NCI-H526 (cell line): Measurements from ENCODE around the gene C15orf40.

ENCODE experiments used
- DNase-seq, 2 experiments: peaks; one replicate each; lab custom pipeline; 2025; lab: John Stamatoyannopoulos, UW

Gene C15orf40

DNA sequence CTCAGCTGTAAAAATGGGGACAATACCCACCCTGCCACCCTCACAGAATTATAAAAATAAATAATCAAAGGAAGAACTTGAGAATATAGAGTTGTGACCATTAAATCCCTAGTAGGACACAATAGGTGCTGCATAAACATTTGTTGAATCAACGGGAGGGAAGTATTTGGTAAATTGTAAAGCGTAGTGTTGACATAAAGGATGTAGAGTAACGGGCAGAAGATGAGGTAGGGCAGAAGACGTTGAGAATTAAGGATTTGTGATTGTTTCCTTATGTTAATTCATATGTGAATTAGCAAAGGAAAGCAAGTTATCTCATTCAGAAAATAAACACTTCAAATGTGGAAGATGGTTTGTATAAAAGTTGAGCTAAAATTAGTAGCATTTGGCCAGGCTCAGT is 18.3 kb downstream of the C15orf40 start:
- DNase-seq: no peak

DNA sequence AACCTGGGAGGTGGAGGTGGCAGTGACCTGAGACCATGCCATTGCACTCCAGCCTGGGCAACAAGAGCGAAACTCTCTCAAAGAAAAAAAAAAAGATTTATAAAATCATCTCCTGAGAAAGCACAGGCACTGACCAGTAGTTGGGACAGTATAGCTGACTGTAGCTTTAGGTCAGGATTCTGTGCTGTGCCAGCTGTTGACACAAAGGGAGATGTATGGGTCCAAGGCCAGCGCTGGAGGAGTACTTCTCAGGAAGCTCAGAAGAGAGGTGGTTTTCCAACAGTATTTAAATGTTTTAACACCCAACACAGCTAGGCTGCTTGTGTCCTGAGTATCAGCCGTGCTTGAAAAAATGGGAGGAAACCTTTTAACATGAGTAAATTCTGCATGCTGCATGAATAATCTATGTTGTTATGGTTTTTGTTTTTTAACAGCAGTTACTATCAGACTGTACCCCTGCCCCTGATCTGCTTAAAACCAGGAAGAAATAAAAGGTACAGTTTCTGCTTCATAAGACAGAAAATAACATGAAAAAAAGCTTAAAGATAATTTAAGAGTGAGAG is 18.9 kb downstream of the C15orf40 start:
- no peak for DNase-seq

DNA sequence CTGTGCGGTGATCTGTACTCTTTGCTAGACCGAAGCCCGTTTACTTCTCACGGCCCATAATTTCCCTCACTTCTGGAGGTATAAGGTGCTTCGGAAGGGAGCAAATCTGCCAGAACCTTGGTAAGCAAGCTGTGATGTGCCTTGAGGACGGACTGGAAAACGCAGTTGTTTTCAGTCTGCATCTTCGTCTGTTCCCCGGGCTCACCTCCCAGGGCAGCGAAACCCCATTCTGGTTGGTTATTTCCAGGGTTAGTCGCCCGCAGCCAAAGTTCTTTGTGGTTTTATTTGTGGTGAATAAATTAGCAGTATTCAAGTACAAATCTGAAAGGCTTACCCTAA is 25.0 kb downstream of the C15orf40 start:
- peak in 1 of 2 experiments; percentile 14 for DNase-seq

DNA sequence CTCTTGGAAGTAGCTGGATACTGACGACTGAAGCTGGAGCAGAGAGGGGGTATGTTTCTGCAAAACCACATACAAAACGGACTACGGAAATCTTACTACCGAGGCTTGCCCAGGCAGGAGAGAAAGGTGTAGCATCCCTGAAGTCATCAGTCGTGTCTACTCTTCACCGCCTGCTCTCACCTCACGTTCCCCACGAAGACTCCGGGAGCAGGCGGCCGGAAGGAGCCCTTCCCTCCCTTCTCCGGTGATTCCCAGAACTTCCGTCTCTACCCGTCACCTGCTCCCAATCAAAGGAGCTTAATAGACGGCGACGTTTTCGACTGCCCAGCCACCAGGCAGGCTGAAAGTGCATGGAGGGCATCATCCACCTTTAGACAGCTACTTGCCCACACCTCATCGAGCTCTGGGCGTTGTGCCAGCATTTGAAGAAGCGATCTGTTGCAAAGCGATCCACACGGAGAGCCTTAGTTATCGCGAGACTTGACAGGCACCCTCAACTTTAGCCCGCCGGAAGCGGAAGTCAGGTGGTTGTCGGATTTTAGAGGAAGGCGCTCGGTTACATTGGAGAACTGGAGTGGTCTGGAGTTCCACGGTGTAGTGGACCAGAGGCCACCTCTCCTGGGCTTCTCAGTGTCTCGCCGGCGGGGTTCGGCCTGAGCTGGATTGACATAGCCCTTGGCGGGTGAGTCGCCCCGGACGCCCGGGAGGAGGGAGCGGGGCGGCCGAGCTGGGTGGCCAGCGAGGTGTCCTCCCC is 25.6 kb downstream of the C15orf40 start, which contains the start of gene RAMAC:
Gene RAMAC (plus strand): TSS at position 523 of the 754 bp plus-strand sequence. CDS start 2,809 bp downstream, outside the sequence.
- DNase-seq: peak; percentile 92 to 94

DNA sequence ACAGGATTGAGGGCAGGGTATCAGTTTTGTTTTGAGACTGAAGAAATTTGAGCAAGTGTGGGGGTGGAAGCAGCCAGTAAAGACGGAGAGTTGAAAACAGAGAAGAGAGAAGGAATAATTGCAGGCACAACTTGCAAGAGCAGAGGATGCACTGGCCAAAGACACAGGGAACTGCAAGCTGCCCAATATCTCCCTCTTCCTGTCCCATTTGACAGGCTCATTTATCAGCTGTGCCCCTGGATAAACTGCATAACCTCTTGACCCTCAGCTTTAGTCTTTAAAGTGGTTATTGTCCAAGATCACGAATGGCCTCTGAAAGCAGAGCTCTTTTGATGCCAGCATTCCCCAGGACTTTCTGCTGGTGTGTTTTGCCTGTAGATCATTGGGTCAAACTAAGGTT is 30.5 kb downstream of the C15orf40 start:
- DNase-seq: no peak

DNA sequence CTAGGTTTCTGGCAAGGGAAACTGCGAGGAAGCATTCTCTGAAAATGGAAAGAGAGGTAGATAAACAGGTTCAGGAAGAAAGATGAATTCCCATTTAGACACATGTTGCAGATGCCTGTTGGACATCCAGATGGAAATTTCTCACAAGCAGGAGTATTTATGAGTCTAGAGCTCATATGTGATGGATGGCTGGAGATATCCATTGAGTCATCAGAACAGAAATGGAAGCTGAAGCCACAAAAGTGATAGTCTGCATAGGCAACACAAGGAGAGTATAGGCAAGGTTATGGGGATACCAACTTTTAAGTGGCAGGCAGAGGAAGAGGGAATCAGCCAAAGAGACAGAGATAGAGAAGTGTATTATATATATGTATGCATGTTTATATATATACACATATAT is 31.7 kb downstream of the C15orf40 start:
- DNase-seq: no peak

DNA sequence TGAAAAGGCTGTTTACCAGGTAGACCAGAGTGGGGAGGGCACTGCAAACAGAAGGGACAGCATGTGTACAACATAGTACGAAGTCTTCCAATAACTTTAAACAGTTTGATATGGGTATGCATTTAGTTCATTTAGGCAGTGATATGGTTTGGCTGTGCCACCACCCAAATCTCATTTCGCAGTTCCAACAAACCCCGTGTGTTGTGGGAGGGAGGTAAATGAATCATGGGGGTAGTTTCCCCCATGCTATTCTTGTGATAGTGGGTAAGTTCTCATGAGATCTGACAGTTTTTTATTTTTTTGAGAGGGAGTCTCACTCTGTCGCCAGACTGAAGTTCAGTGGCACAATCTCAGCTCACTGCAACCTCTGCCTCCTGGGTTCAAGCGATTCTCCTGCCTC is 33.0 kb downstream of the C15orf40 start:
- no peak for DNase-seq

DNA sequence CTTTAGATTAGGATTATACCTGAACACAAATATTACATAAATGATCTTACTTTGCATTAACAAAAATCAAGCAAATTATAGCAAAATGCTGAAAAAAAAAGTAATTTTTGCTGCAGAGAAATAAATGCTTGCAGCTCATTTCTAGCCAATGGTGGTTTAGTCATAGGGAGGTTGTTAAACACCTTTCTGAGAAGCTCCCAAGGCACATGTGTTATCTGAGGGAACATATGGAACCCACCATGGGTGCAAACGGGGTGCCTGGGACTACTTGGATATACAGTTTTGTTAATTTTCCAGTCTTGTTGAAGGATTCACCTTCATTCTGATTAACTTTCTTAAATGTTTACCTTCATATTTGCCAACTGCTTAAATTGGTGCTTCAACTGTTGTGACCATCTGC is 34.4 kb downstream of the C15orf40 start:
- DNase-seq: no peak

DNA sequence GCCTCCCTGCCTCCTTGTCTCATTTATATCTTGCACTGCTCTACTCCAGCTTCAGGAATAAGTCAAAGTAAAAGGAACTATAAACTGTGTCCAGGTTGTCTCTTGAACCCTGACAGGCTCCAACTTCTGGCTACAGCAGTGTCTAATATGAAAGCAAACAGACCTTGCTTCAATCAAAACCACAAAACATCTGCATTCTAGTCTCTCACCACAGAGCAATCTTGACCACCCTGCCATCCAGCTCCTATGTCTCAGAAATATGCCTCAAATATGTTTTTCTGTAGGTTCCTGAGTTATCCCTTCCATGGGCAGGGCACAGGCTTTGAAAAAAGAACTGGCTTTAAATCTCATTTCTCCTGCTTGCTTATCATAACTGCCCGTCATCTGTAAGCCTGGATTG is 38.4 kb downstream of the C15orf40 start:
- DNase-seq: no peak

DNA sequence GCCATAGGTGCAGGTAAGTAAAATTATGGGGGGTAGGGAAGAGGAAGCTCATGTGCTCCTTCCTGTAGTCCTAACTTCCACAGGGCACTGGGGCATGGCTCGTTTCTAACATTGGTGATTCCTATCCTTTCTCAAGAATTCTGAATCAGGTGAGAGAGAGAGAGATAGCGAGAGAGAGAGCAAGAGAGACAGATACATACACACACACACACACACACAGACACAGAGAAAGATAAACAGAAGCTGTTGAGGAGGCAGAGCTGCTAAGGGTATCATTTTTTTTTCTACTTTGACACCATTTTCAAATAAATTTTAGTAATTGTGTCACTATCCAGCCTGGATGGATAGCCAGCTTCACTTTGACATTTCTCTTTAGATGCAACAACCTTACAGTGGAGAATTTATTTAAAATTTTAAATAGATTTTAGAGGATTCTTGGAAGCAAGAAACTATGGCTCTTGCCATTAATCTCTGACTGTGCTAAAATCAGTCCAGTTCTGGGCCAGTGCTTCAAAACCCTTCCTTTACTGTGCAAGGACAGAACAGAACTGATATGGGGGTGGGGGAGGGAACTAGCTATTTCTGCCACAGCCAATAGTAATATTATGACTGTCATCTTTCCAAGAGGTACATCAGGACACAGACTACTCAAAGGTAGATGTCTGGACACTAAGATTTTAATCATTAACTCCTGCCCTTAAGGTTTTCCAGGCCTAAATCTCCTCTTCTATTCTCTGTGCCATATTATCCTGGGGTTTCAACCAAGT is 40.0 kb downstream of the C15orf40 start:
- DNase-seq: no peak

DNA sequence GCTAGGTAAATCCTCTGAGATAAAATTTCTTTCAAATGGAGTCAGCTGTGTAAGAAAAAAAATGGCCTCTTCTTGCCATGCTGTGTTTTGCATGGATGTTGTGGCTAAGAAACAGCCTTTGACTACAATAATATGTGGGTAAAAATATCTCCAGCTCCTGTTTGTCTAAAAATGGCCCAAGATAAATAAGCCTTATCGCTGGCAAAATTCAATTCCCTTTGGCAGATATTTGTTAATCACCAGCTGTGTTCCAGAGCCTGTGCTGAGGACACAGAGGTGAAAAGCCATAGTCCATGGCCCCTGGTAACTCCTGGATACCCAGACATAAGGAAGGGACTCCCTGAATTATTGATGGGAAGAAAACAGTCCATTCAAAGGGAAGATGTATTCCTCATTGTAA is 40.7 kb downstream of the C15orf40 start:
- DNase-seq: no peak

DNA sequence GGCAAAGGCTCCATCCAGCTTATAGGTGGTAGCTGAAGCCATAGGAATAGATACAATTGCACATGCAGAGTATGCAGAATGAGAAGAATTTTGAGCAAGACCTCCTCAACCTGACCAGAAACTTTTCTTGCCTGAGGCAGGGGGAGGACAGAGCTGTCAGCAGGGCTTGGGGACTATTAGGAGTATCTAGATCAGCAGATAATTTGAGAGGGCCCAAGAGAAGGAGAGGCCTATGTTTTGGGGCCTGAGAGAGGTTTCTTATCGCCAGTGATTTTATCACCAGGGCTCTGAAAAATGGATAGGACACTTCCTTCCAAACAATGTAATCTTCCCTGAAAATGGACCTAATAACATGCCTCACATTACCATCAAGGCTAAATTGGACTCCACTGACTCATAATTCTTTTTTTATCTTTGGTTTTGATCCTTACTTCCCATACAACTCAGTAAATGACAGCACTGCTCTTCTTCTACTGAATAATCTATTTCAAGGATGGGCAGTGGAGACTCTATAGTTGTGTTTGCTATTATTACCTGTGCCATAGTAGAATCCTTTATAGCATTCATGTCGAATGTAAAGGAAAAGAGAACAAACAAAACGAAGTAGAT is 41.3 kb downstream of the C15orf40 start:
- DNase-seq: no peak

DNA sequence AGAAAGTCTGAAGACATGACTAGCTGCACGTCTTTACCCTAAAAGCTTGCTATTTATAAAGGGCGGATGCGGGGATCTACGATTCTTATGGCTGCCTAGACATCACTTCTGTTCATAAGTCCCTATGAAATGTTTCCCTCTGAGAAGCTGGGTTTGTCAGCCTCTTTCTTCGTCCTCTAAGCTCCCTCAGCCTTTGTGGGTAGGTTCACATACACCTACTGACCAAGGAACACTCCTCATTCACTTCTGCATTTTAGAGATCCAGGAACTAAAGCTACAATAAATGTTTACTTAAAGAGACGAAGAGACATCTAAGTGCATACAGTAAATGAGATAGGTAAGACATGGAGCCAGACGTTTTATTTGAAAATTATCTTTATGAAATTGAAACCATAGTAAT is 42.1 kb downstream of the C15orf40 start:
- DNase-seq: no peak

DNA sequence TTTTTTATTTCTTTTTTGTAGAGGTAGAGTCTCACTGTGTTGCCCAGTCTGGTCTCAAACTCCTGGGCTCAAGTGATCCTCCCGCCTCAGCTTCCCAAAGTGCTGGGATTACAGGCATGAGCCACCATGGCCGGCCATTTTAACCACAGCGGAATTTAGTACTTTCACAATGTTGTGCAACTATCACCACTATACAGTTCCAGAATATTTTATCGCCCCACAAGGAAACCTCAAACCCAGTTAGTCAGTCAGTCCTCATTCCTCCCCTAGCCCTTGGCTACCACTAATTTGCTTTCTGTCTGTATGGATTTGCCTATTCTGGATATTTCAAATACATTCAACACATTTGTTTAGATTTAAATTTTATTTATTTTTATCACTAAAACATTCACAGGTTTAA is 43.4 kb downstream of the C15orf40 start:
- DNase-seq: peak in 1 of 2 experiments; percentile 18

DNA sequence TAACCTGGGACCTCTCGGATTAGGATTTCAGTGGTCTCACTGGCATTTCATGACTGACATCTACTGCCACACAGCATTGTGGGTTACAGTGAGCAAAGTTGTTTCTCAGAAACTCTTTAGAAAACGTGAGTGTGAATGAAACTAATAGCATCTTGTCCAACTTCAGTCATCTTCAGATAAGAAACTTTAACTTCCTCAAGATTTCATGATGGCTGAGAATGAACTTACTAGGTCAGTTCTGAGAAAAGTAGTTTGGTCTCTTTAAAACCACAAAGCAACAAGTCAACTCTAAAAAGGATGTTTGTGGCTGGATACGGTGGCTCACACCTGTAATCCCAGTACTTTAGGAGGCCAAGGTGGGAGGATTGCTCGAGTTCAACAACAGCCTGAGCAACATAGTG is 44.8 kb downstream of the C15orf40 start:
- DNase-seq: no peak

DNA sequence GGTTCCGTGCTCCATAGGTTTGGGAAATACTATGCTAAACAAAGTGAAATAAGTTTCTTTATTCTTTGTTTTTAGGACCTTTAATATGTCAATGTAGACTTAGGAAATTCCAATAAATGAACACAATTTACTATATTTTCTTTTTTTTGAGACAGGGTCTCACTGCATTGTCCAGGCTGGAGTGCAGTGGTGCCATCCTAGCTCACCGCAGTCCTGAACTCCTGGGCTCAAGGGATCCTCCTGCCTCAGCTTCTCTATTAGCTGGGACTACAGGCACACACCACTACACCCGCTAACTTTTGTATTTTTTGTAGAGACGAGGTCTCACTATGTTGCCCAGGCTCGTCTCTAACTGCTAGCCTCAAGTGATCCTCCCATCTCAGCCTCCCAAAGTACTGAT is 46.5 kb downstream of the C15orf40 start:
- no peak for DNase-seq

DNA sequence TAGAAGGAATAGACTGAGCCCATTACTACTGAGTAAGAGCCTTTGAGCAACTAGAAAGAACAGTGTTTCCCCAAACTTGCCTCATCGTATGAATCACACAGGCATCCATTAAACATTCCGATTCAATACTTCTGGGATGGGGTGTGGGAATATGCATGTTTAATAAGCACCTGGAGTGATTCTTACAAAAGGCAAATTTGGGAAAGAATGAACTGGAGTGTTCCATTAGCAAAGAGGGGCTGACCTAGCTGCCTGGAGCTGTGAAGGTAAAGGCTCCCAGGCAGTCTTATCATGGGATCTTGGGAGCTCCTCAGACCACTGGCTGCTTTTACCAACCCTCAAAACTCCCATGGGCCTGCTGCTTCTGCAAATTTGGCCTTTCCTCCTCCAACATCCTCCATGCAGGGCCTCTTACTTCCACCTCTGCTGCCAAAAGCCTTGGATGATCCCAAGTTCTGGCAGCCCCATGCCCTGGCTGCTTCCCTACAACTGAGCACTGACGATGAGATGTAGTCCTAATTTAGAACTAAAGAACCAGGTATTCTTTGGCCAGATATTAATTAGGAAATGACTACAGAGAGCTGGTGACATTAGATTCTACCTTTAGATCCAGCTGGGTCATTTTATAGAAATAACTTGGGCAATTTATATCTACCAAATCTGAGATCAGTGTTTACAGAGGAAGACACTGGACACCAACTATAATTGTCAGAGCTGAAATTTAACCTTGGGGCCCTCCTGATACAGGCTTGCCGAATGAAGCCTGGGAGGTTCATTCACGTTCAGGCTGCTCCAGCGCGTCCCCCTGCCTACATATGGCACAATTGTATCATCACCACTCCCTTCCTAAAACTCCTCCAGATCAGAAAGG is 47.7 kb downstream of the C15orf40 start:
- no peak for DNase-seq

DNA sequence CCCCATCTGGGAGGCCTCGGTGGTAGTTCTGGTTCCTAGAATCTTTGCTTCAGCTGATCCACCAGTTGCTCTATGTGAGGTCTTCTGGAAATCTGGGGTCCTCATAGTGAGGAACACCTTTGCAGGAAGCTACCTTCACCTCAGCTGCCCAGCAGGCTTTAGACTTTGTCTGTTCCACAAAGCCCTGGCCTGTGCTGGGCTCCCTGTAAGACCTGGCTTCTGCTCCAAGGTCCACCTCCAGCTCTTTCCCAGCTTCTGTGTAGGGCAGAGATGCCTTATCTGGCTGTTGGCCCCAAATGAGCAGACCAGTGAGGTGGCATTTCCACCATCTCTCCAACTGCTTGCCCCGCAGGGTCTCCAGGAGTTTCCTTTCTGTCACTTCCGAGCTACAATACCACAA is 50.7 kb downstream of the C15orf40 start:
- DNase-seq: no peak

DNA sequence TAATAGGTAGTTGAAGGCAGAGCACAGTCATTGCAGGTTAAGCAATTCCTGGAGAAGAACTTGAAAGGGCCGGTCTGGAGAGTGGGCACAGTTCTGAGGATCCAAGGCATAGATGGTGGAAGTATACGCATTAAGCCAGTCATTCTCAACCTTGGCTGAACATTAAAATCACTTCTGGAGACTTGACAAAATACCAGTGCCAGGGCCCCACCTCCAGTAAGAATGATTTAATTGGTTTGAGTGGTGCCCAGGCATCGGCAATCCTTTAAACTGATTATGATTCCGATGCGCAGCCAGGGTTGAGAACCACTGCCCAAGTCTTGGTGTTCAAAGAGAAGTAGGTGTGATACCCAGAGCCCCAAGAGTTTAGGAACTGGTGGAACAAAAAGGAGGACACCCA is 52.0 kb downstream of the C15orf40 start:
- no peak for DNase-seq

DNA sequence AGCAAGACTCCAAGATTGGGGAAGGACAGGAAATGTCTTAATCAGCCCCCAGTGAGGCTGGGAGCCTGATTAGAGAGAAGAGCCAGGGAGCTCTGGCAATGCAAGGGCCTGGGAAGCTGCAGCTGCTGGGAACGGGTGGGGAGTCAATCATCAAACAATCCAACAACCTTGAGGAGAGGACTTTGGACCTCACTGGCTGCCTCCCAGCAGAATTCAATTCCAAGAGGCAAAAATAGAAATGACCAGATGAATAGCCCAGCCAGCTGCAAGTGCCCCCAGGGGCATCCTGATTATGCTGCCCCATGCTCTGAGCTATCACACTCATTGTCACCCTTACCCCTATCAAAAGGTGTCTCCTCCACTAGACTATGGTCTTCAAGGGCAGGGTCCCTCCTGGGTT is 52.8 kb downstream of the C15orf40 start:
- no peak for DNase-seq

DNA sequence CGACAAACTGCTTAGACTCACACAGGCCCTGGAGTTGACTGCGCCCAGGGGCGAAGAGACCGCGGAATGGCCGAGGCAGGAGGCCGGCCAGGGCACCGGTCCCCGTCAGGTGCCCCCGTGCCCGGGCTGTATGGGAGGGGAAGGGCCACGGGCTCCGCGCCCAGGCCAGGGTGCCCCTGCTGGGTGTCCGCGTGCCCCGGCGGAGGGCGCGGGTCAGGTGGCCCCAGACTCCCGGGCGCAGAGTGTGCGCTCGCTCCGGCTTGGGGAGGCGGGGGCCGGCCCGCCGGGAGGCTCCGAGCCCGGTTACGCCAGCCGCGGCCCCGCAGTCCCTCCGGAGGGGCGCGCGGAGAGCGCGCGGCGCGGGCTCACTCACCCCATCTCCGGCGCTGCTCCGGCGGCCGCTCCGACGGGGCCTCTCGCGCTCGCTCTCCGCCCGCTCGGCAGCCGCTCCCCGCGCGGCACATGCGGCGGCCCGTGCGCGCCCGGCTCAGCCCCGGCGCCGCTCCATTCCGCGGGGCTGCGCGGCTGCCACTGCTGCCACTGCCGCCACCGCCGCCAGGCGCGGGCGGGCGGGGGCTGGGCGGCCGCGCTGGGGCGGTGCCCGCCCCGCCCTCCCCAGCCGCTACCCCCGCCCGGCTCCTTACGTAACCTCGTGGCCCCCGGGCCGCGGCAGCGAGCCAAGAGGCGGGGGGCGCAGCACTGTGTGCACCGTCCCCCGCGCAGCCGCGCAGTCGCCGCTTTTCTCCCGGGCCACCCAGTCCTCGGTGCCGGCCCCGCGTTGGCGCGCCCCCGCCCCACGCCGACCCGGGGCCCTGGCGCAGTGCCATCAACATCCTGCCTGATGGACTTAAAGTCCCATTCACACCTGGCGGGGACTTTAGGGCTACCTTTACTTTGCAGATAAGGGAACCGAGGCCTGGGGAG is 59.0 kb downstream of the C15orf40 start, which contains the start of gene HOMER2:
Gene HOMER2 (minus strand): TSS at position 563 of the 924 bp plus-strand sequence. CDS start 185 bp downstream, at position 378.
- peak; percentile 42 to 71 for DNase-seq
